Measurements from ENCODE around the gene ITGA11.
A peak's percentile ranks its signal among the peaks of the same experiment; 100 is the strongest.

Gene ITGA11

GRCh38 chr15:68309024-68309423 is 122.9 kb downstream of the ITGA11 start:
- no peak overlapping the region for H3K4me3 ChIP-seq (ENCODE audit: low read depth, low read length)
- peak overlapping the region; percentile 27 for H3K27ac ChIP-seq
- peaks cover 67% of the 10 kb centered on the region for H3K36me3 ChIP-seq (replicated peaks)
- no peaks in the 10 kb centered on the region for H3K27me3 ChIP-seq (replicated peaks)
- in situ Hi-C loops (cut with HindIII; ENCODE audit: low pct_ligation_motif_present, low sequenced_read_pairs), result no loop called here
- TF ChIP-seq, protein P1, sequence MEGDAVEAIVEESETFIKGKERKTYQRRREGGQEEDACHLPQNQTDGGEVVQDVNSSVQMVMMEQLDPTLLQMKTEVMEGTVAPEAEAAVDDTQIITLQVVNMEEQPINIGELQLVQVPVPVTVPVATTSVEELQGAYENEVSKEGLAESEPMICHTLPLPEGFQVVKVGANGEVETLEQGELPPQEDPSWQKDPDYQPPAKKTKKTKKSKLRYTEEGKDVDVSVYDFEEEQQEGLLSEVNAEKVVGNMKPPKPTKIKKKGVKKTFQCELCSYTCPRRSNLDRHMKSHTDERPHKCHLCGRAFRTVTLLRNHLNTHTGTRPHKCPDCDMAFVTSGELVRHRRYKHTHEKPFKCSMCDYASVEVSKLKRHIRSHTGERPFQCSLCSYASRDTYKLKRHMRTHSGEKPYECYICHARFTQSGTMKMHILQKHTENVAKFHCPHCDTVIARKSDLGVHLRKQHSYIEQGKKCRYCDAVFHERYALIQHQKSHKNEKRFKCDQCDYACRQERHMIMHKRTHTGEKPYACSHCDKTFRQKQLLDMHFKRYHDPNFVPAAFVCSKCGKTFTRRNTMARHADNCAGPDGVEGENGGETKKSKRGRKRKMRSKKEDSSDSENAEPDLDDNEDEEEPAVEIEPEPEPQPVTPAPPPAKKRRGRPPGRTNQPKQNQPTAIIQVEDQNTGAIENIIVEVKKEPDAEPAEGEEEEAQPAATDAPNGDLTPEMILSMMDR (IDR thresholded peaks at IDR 0.05; ENCODE audit: low read depth, low read length, missing control alignments), result no peak
- no peak for DNase-seq

- no peak overlapping the region for H3K27ac ChIP-seq
- no peak for DNase-seq
- in situ Hi-C loops (cut with HindIII; ENCODE audit: low pct_ligation_motif_present, low sequenced_read_pairs), result no loop called here
- TF ChIP-seq, protein P1 (IDR thresholded peaks at IDR 0.05; ENCODE audit: low read depth, low read length, missing control alignments), result no peak
- H3K4me3 ChIP-seq (ENCODE audit: low read depth, low read length), result no peak overlapping the region
- no peaks in the 10 kb centered on the region for H3K27me3 ChIP-seq (replicated peaks)
- H3K36me3 ChIP-seq (replicated peaks), result peaks cover 69% of the 10 kb centered on the region
Measured at GRCh38 chr15:68307131-68307928, 124.6 kb downstream of the ITGA11 start.

DNA sequence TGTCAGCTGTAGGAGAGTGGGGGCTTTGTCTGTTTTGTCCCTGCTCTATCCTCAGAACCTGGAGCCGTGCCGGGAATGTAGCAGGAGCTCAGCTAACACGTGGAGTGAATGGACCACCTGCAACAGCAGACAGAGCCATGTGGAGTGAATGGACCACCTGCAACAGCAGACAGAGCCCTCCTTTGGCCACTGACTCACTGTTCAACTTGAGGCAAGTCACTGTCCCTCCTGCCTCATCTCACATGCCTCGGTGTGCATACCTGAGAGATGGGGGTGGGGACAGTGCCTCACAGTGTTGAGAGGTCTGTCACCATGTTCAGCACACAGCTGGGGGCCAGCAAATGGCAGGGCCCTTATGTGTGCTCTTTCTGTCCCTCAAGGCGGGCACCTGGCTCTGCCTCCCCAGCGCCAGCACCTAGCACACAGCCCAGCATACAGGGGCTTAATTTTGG is 126.5 kb downstream of the ITGA11 start:
- Histone ChIP-seq H3K27ac (no peak overlapping the region), H3K4me3 (ENCODE audit: low read depth, low read length) (no peak overlapping the region), H3K36me3 (replicated peaks) (peaks cover 70% of the 10 kb centered on the region), H3K27me3 (replicated peaks) (no peaks in the 10 kb centered on the region)
- TF ChIP-seq, protein P1 (IDR thresholded peaks at IDR 0.05; ENCODE audit: low read depth, low read length, missing control alignments), result no peak
- DNase-seq, result no peak
- in situ Hi-C loops (cut with HindIII; ENCODE audit: low pct_ligation_motif_present, low sequenced_read_pairs), result no loop called here

DNA sequence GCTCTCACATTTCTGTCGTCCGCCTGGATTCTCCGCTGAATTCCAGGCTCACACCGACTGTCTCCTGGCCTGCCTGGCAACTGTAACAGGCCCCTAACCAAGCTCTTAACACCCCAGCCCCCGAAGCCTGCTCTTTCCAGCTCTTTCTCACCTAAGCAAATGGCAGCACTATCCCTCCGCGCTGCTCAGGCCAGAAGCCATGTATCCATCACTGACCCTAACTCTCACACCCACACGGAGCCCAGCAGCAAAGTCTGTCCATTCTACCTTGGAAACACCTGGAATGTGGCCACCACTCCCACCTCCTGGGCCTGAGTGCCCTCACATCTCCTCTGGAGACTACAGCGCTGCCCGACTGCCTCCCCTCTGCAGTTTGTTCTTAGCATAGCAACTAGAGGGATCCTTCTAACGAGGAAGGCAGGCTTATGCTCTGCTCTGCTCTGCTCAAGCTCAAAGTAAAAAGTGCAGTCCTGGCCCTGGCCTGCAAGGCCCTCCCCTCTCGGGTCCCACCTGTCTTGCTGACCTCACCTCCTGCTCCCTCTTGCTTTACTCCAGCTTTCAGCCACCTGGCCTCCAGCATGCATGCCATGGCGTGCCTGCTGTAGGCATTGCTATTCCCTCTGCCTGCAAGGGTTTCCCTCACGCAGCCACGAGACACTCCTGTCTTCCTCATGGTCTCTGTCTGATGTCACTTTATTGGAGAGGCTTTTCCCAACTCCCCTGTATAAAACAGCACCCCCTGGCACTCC is 127.2 kb downstream of the ITGA11 start:
- TF ChIP-seq, protein P1 (IDR thresholded peaks at IDR 0.05; ENCODE audit: low read depth, low read length, missing control alignments), result no peak
- in situ Hi-C loops (cut with HindIII; ENCODE audit: low pct_ligation_motif_present, low sequenced_read_pairs), result no loop called here
- no peaks in the 10 kb centered on the region for H3K27me3 ChIP-seq (replicated peaks)
- H3K27ac ChIP-seq, result no peak overlapping the region
- no peak overlapping the region for H3K4me3 ChIP-seq (ENCODE audit: low read depth, low read length)
- H3K36me3 ChIP-seq (replicated peaks), result peaks cover 70% of the 10 kb centered on the region
- no peak for DNase-seq

- in situ Hi-C loops (cut with HindIII; ENCODE audit: low pct_ligation_motif_present, low sequenced_read_pairs), result no loop called here
- Histone ChIP-seq H3K36me3 (replicated peaks) (peaks cover 73% of the 10 kb centered on the region), H3K27me3 (replicated peaks) (no peaks in the 10 kb centered on the region), H3K27ac (no peak overlapping the region), H3K4me3 (ENCODE audit: low read depth, low read length) (no peak overlapping the region)
- DNase-seq, result no peak
- TF ChIP-seq, protein P1 (IDR thresholded peaks at IDR 0.05; ENCODE audit: low read depth, low read length, missing control alignments), result no peak
Measured at GRCh38 chr15:68303560-68304436, 128.2 kb downstream of the ITGA11 start.

All from brain microvascular endothelial cell (primary cell).